ENCODE data around the gene BTN2A1.

Gene BTN2A1

GRCh38 chr6:26485112-26485780 lies 27.5 kb downstream of the BTN2A1 start:
- DNase-seq (ENCODE audit: insufficient read length) (no peak), FAIRE-seq (no peak)
- no peak for TF ChIP-seq POLR2AphosphoS5 (IDR thresholded peaks at IDR 0.05; ENCODE audit: low read depth, low read length)
- TF ChIP-seq TAF1 (IDR thresholded peaks at IDR 0.05; ENCODE audit: borderline replicate concordance, low read depth, low read length): no peak
- no peak for TF ChIP-seq POLR2A (IDR thresholded peaks at IDR 0.05; ENCODE audit: low read depth, low read length)

DNA sequence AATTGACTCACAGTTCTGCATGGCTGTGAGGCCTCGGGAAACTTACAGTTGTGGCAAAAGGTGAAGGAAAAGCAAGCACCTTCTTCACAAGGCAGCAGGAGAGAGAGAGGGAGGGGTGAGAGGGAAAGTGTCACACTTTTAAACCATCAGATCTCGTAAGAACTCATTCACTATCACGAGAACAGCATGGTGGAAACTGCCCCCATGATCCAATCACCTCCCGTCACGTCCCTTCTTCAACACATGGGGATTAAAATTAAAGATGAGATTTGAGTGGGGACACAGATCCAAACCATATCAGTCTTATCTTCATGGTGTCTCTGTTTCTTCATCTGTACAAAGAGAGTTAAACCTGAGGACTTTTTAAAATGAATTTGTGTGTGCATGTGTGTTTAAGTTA lies 28.6 kb downstream of the BTN2A1 start:
- DNase-seq (ENCODE audit: insufficient read length): no peak
- TF ChIP-seq TAF1 (IDR thresholded peaks at IDR 0.05; ENCODE audit: borderline replicate concordance, low read depth, low read length): no peak
- TF ChIP-seq POLR2AphosphoS5 (IDR thresholded peaks at IDR 0.05; ENCODE audit: low read depth, low read length): no peak
- no peak for TF ChIP-seq POLR2A (IDR thresholded peaks at IDR 0.05; ENCODE audit: low read depth, low read length)
- no peak for FAIRE-seq

DNA sequence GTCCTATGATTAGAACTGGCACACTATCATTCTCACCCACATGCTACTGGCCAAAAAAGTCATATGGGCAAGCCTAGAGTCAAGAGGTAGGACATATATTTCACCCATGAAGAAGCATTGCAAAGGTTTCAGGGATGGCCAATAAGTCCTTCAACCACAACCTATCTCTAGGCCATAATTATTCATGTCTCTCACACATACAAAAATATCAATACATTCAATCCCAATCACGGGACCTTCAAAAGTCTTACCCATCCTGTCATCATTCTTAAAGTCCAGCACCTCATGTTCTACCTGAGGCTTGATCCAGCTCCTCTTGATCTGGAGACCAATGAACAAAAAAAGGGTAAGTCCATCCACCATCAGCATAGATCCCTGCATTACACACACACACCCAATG lies 29.7 kb downstream of the BTN2A1 start:
- DNase-seq (ENCODE audit: insufficient read length) (no peak), FAIRE-seq (no peak)
- TF ChIP-seq POLR2AphosphoS5 (IDR thresholded peaks at IDR 0.05; ENCODE audit: low read depth, low read length) (no peak), TAF1 (IDR thresholded peaks at IDR 0.05; ENCODE audit: borderline replicate concordance, low read depth, low read length) (no peak), POLR2A (IDR thresholded peaks at IDR 0.05; ENCODE audit: low read depth, low read length) (no peak)

GRCh38 chr6:26489996-26490964 lies 32.5 kb downstream of the BTN2A1 start:
- no peak for FAIRE-seq
- no peak for DNase-seq (ENCODE audit: insufficient read length)
- no peak for TF ChIP-seq POLR2A (IDR thresholded peaks at IDR 0.05; ENCODE audit: low read depth, low read length)
- no peak for TF ChIP-seq TAF1 (IDR thresholded peaks at IDR 0.05; ENCODE audit: borderline replicate concordance, low read depth, low read length)
- no peak for TF ChIP-seq POLR2AphosphoS5 (IDR thresholded peaks at IDR 0.05; ENCODE audit: low read depth, low read length)

DNA sequence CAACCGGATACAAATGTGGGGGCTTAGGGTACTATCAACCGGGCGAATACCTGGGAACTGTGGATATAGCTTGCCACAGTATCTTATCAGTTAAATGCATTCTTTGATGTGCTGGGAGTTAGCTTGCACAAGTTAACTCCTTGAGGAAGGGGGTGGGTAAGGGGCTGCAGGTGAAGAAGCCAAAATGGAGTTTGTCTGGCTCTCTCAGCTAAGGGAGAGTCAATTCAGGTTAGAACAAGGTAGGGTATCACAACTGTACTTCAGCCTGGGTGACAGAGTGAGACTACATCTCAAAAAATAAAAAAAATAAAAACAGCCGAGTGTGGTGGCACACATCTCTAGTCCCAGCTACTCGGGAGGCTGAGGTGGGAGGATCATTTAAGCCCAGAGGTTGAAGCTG lies 33.8 kb downstream of the BTN2A1 start:
- no peak for FAIRE-seq
- no peak for TF ChIP-seq POLR2A (IDR thresholded peaks at IDR 0.05; ENCODE audit: low read depth, low read length)
- TF ChIP-seq TAF1 (IDR thresholded peaks at IDR 0.05; ENCODE audit: borderline replicate concordance, low read depth, low read length): no peak
- TF ChIP-seq POLR2AphosphoS5 (IDR thresholded peaks at IDR 0.05; ENCODE audit: low read depth, low read length): no peak
- no peak for DNase-seq (ENCODE audit: insufficient read length)

- DNase-seq (ENCODE audit: insufficient read length) (no peak), FAIRE-seq (peak; percentile 69)
- TF ChIP-seq TAF1 (IDR thresholded peaks at IDR 0.05; ENCODE audit: borderline replicate concordance, low read depth, low read length) (no peak), POLR2AphosphoS5 (IDR thresholded peaks at IDR 0.05; ENCODE audit: low read depth, low read length) (no peak), POLR2A (IDR thresholded peaks at IDR 0.05; ENCODE audit: low read depth, low read length) (no peak)
Observed at GRCh38 chr6:26493258-26493657, 35.5 kb downstream of the BTN2A1 start.

DNA sequence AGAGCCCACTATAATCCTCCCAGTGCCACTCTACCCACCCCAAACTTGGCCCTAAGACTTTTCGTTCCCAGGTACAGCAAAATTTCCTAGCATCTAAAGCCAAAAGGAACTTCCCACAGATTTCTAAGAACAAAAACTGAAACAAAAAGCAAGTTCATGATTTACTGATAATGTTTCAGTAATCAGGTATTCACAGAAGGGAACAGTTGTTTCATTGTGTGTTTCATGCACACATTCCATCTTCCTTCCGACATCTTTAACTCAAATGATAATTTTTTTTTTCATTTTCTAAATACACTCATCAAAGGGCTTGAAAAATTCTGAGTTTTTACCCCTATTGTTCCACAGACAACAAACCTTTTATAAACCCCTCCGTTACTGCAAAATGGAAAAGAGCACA lies 36.4 kb downstream of the BTN2A1 start:
- FAIRE-seq: no peak
- no peak for TF ChIP-seq POLR2A (IDR thresholded peaks at IDR 0.05; ENCODE audit: low read depth, low read length)
- TF ChIP-seq POLR2AphosphoS5 (IDR thresholded peaks at IDR 0.05; ENCODE audit: low read depth, low read length): no peak
- TF ChIP-seq TAF1 (IDR thresholded peaks at IDR 0.05; ENCODE audit: borderline replicate concordance, low read depth, low read length): no peak

GRCh38 chr6:26495281-26495680 lies 37.5 kb downstream of the BTN2A1 start:
- no peak for FAIRE-seq
- TF ChIP-seq POLR2A (IDR thresholded peaks at IDR 0.05; ENCODE audit: low read depth, low read length): no peak
- no peak for TF ChIP-seq TAF1 (IDR thresholded peaks at IDR 0.05; ENCODE audit: borderline replicate concordance, low read depth, low read length)
- no peak for TF ChIP-seq POLR2AphosphoS5 (IDR thresholded peaks at IDR 0.05; ENCODE audit: low read depth, low read length)
- DNase-seq (ENCODE audit: insufficient read length): no peak

More for the DNA sequence above, 36.4 kb downstream of the BTN2A1 start:
- DNase-seq (ENCODE audit: insufficient read length): no peak

DNA sequence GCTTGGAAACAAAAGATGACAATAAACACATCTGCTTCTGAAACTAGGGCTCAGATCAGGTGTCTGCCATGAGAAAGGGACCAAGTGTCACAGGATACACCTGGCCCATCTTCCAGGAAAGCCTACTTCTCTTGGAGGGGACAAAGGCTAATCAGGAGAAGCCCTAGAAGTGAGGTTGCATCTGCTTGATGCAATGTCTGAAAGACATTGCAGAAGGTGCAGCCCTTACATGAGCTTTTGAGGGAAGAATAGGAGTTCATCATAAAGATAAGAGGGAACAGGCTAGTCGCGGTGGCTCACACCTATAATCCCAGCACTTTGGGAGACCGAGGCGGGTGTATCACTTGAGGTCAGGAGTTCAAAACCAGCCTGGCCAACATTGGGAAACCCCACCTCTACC lies 39.9 kb downstream of the BTN2A1 start:
- no peak for DNase-seq (ENCODE audit: insufficient read length)
- no peak for TF ChIP-seq POLR2A (IDR thresholded peaks at IDR 0.05; ENCODE audit: low read depth, low read length)
- no peak for TF ChIP-seq TAF1 (IDR thresholded peaks at IDR 0.05; ENCODE audit: borderline replicate concordance, low read depth, low read length)
- TF ChIP-seq POLR2AphosphoS5 (IDR thresholded peaks at IDR 0.05; ENCODE audit: low read depth, low read length): no peak
- FAIRE-seq: no peak

GRCh38 chr6:26500102-26500501 lies 42.3 kb downstream of the BTN2A1 start, which contains the start of gene BTN1A1:
TSS of gene BTN1A1 (plus strand) at chr6:26500303. CDS start at chr6:26501287, 984 bp downstream.
- TF ChIP-seq POLR2A (IDR thresholded peaks at IDR 0.05; ENCODE audit: low read depth, low read length): no peak
- no peak for TF ChIP-seq POLR2AphosphoS5 (IDR thresholded peaks at IDR 0.05; ENCODE audit: low read depth, low read length)
- no peak for TF ChIP-seq TAF1 (IDR thresholded peaks at IDR 0.05; ENCODE audit: borderline replicate concordance, low read depth, low read length)
- FAIRE-seq (no peak), DNase-seq (ENCODE audit: insufficient read length) (no peak)

DNA sequence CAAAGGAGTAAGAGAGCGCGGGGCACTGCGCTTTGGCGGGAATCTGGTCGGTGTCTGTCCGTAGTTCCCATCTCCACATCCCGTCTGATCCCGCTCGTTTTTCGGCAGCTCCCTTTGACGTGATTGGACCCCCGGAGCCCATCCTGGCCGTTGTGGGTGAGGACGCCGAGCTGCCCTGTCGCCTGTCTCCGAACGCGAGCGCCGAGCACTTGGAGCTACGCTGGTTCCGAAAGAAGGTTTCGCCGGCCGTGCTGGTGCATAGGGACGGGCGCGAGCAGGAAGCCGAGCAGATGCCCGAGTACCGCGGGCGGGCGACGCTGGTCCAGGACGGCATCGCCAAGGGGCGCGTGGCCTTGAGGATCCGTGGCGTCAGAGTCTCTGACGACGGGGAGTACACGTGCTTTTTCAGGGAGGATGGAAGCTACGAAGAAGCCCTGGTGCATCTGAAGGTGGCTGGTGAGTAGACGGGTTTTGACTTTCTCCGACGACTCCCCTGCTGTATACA lies 43.8 kb downstream of the BTN2A1 start:
- no peak for DNase-seq (ENCODE audit: insufficient read length)
- no peak for TF ChIP-seq POLR2A (IDR thresholded peaks at IDR 0.05; ENCODE audit: low read depth, low read length)
- no peak for TF ChIP-seq POLR2AphosphoS5 (IDR thresholded peaks at IDR 0.05; ENCODE audit: low read depth, low read length)
- 0 out of 2 replicates have a peak, but pooled peaks have one; percentile 13 for TF ChIP-seq TAF1 (IDR thresholded peaks at IDR 0.05; ENCODE audit: borderline replicate concordance, low read depth, low read length)
- no peak for FAIRE-seq
